Measurements from ENCODE around the gene FGF18.

DNA sequence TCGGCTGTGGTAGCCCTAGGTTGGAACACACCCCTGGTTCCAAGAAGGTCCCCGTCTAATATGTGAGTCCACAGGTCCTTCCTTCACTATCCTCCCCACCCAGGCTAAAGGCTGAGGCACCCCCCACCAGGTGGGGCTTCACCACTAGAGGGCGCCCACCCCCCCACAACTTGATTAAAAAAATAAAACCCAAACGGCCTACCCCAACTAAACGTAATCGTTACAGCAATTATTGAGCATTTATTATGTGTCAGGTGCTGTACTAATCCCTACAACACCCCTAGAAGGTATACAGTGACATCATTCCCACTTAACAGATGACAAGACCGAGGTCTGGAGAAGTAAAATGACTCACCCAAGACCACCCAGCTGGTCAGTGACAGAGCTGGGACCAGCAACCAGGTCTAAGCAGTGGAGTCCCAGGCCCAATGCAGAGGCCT lies 65.0 kb downstream of the FGF18 start:
- TF ChIP-seq, protein P1, sequence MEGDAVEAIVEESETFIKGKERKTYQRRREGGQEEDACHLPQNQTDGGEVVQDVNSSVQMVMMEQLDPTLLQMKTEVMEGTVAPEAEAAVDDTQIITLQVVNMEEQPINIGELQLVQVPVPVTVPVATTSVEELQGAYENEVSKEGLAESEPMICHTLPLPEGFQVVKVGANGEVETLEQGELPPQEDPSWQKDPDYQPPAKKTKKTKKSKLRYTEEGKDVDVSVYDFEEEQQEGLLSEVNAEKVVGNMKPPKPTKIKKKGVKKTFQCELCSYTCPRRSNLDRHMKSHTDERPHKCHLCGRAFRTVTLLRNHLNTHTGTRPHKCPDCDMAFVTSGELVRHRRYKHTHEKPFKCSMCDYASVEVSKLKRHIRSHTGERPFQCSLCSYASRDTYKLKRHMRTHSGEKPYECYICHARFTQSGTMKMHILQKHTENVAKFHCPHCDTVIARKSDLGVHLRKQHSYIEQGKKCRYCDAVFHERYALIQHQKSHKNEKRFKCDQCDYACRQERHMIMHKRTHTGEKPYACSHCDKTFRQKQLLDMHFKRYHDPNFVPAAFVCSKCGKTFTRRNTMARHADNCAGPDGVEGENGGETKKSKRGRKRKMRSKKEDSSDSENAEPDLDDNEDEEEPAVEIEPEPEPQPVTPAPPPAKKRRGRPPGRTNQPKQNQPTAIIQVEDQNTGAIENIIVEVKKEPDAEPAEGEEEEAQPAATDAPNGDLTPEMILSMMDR (IDR thresholded peaks at IDR 0.05), result peak; percentile 53 to 74 (median 62)
- no peak for TF ChIP-seq POLR2A (IDR thresholded peaks at IDR 0.05)
